NCI-H774 (cell line): ENCODE data around the gene CACHD1.
A peak's percentile ranks its signal among the peaks of the same experiment; 100 is the strongest.

Experiments used
- DNase-seq: peaks from one replicate; lab custom pipeline; 2025; lab: John Stamatoyannopoulos, UW

Gene CACHD1

DNA sequence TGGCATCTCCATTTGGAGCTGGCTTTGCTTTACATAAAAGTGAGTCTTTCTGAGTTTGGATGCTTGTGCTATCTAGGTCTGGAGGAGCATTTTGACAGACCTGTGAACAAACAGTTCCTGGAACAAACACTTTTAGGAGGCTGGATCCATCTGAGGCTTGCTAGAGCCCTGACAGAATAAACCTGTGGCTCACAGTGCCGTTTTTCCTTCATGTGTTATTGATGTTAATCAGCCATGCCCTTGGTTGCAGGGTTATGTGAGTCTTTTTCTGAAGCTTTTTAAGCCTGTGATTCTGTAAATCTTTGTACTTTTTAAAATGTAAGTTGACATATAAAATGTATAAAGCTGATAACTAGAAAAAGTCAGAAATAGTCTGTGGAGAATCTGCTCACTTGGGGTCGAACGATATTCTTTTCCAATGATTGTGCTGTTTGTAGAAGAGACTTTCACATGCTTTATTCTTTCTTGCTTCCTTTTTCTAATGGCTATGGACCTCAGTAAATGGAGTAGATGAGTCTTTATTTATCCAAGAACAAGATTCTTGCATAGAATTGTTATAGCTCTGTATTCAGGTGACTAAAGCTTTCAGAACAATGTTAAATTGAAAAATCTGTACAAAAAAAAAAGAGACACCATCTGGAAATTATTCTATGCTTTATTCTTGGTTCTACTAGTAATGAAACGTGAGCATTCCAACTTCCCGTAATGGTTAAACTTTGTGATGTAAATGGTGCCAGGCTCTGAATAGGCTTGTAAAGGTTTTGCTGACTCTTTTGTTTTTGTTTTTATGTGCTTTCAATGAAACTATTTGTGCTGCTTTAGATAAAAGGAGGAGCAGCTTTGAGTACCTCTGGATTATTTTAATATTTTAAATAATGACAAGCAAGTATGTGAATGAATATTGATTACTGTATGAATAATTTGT is 53.7 kb downstream of the CACHD1 start:
- DNase-seq: no peak

DNA sequence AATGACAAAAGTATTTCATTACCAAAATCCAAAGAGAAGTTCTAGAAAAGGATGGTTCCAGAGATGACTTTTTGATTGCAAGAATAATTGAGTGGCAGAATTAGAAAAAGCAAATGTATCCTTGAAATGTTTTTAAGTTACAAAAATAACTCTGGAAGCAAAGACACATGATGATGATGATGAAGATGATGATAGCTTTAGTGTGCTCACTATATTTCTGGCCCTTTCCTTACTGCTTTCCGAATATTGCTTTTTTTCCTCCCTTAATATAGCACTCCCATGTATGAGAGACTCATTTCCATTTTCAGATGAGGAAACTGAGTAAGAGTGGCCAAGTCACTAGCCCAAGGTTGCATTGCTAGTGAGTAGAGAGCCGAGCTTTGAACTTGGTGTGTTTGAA is 54.7 kb downstream of the CACHD1 start:
- DNase-seq: no peak

DNA sequence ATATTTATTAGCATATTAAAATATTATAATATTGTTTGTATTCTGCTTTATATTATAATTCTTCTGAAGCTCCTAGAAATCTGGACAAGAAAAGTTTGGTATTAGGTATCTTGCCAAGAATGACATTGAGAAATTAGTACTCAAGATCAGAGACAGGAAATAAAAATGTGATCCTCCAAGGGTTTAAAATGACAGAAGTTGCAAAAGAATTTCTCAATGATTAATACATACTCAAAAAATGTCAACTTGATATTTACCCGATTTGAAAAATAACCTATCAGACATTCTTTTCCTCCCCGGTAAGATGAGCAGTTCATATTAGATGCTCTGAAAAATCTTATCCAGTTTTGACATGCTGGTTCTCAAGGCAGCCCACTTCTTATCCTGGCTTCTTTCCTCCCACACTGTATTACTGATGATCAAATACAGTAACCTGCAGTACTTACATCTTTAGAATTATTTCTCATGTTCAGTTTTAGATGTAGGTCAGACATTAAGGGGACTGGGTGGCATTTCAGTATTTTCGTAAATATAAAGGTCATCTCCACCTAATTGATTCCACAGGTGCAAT is 55.3 kb downstream of the CACHD1 start:
- no peak for DNase-seq

DNA sequence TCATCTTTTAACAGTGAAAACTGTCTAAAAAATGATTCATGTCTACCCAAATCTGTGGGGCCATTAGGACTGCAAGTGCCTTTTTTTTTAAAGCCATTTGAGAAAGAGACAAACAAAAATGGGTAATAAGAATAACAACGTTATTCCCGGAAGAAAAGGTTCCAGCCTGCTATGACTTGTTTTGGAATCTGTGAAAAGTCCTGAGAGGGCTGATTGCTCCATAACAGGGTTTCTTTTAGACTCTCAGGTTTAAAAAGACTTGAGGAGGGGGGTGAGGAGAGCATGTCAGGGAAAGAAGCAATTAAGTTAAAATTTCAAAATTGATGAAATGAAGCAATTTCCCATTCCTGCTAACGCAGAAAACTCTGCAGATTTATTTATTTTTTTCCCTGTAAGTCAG is 56.4 kb downstream of the CACHD1 start:
- no peak for DNase-seq

DNA sequence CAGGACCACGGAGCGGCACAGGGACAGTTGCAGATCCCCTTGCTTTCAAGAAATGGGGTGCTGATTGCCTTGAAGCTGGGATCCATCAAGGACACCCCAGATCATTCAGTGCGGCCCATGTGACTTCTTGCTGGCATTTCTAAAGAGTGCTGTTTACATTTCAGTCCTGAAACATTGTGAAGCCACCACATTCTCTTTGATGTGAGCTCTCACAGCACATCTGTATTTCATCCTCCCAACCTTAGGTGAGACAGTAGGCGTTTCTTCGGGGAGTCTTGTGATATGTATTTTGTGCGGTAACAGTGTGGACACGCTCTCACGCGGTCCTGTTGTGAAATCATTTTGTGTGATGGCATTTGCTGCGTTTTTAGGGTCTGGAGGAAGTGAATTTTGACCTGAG is 57.2 kb downstream of the CACHD1 start:
- no peak for DNase-seq

DNA sequence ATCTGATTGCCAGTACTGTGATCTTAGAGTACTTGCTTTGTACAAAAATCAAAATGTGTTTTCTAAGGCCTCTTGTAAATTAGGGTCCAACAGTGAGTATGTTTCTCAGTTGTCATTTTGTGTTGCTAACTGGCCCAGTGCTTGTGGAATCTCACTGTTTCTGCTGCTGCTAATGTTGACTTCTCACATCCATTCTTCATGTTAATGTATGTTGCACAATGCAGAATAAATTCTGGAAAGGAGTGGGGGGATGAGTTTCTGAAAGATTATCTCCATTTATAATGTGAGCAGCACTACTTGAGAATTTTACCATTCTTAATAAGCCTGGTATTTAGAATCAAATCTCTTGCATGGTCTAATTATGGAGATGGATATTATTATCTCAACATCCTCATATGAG is 57.9 kb downstream of the CACHD1 start:
- no peak for DNase-seq

DNA sequence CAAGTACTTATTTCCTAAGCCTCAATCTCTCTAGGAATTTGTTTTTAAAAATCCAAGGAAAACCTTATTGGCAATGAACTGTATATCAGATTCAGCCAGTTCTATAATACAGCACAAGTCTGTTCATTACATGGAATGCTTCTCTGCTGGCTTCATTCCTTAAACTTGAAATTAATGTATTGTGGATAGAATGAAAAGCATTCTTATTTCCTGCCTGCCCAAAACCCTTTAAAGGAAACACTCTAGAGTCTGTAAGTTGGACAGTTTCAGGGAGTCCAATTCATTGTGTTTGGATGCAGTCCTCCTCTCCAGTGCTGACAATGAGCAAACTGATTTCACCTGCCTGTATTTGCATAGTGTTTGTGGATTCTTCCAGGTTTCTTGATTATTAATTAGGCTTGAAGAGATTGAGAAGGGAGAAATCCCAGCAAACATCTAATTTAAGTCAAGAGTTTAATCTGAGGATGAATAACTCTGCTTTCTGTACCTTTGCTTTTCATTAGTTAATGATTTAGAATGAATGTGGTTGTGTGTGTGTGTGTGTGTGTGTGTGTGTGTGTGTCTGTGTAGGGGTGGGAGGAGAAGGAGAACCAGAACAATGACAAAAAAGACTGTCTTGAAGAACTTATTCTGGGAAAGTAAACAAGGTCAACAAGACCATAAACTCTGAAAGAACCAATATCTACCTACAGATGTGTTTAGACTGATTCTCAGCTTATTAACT is 61.2 kb downstream of the CACHD1 start:
- DNase-seq: no peak

DNA sequence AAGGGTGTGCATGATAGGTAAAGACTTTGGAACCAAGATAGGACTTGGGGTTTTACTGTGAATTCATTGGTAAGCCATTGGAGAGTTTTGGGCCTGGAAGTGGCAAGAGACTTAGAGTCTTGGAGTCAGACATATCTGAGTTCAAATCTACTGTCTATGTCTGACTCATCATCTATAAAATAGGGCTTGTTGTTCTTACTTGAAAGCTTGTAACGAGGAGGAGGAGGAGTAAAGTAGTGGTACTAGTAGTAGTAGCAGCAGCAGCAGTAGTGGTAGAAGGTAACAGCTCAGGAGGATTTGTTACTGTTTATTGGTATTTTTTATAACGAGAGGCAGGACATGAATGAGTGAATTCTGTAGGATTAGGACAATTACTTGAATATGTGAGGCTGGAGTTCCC is 62.7 kb downstream of the CACHD1 start:
- DNase-seq: no peak

DNA sequence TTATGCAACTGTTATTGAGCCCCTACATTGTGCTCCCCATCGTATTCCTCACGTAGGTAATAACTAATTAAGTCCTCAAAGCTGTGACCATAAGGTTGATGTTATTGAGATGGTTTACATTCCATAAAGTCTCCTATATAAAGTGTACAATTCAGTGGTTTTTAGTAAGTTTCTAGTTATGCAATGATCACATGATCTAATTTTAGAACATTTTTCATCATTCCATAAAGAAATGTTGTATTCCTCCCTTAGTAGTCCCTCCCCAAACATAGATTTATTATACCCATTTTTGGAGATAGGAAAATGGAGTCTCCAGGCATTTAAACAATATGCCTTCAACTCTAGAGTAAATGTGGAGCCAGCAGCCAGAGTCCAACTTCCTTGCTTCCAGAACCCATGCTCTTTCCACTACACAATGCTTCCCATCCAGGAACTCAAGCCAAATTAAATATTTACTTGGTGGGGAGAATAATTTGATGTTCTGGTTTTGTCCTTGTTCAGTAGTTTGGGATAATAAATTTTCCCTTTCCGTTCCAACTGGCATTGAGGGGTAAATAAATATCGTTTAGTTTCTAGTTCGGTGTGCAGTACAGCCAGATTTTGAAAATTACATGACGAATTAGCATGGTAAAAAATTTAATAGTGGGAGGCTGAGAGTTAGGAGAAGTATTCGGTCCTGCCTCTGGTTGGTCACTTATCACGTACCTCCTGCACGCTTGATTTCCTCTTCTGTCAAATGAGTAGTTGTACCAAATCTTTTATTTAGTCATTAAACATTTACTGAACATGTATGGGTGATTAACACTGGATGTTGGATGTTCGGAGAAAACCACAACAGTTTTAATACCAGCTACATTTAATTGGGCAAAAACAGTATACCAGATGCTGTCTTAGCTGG is 66.3 kb downstream of the CACHD1 start:
- DNase-seq: peak; percentile 87

DNA sequence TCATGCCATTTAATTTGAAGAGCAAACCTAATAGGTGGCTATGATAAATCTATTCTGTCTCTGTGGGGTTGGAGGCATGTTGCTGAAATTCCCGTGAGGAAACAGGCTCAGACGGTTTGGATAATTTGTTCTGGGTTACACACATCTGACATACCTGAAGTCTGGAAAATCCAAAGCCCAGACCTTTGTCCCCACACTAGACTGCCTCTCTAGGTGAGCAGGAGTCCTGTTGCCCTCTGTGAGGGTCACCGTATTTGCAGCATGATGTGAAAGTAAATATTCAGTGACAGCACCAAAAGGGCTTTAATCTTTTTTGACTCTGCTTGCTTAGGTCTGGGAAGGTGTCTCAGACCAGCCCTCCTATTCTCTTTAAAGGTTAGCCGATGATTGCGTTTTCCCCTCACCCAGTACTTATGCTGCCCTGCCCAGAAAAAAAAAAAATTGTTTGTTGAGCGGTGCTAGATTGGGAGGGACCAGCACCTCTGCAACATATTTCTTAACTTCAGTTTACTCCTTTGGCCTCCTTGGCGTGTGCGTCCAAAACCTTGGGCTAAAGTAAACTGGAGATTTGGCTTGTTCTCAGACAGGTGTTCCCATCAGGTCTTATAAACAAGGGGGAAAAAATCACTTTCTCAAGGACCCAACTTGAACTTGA is 67.0 kb downstream of the CACHD1 start:
- no peak for DNase-seq

DNA sequence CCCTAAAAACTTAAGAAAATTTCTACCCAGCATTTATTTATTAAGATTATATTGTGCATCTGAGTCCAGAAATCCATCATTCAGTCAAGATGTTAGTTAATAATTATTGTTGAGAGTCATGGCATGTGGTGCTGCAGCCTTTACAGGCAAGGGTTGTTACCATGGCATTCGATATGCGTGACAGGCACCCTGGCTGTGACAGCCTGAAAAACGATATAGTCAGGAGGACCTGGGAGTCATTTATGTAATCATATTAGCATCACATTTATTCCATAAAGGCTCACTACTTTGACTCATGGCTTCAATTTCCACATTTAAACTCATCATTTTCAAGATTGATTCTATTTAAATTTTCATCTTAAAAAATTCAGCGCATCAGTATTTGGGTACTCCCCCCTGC is 68.0 kb downstream of the CACHD1 start:
- DNase-seq: no peak

DNA sequence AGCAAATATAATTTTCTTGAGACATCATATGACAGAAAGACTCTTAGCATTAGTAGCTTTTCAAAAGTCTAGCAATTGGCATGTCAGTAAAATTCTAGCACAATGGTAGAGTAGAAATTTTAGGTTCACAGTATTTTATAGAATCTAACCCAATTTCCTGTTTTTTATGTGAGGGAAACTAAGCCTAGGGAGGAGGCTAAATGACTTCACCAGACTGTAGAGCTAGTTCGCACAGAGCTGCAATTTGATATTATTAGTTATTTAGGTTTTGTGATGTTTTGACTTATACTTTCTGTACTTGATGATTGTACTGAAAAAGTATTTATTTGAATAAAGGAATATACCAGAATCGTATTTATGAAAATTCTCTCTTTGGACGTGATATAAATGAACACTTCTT is 68.5 kb downstream of the CACHD1 start:
- no peak for DNase-seq

DNA sequence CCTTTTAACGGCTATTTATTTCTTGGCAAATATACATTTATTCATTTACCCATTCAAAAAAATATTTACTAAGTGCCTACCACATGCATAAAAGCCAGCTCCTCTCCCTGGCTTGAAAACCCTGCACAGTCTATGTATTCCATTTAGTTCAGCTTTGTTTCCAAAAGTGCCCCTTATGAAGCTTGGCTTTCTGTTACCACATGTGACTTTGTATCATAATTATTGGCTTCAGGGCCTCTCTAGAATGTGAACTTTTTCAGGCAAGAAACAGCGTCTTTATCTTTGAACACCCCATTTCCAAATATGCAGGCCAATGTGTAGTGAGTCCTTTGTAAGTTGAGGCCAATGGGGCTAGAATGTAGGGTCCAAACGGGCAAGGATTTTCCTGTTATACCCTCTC is 69.4 kb downstream of the CACHD1 start:
- no peak for DNase-seq

DNA sequence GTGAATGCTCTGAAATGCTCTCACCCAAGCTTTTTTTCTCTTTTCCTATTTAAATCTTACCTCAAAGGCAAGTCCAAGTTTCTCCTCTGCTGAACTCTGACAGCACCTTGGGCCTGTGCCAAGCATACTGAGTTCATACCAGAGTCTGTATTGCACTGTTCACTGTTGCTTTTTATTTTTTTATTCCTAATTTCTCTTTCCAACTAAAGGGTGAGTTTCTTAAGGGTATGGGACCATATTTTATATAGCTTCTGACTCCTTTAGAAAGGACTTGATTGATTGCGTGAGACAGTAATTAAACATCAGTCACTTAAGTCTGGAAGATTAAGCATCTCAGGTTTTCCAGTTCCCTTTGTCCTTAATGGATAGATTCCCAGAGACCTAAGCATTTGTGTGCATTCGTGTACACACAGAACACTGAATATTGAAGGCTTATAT is 69.9 kb downstream of the CACHD1 start:
- DNase-seq: no peak

DNA sequence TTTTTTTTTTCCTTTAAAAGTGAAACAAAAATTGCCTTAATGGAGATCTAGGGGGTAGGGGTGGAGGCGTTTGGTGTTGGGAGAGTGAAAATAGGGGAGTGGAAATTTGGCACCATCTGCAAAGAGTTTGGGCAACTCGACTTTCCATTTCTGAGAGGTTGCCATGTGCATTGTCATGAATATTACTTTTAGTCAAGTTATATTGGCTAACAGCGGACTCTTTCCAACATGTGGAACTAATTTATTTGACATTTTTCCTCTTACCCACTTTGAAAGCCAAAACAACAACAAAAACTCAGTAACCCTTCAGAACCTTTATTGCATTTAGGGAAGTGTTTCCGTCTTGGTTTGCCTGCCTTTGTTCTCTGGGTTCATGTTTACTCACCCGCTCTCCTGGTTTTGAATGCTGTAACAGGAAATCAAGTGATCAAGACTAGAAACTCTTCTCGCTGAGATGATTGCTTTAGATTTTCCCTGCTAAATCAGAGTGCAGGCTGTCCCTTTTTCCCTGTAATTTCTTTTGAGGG is 70.4 kb downstream of the CACHD1 start:
- no peak for DNase-seq

DNA sequence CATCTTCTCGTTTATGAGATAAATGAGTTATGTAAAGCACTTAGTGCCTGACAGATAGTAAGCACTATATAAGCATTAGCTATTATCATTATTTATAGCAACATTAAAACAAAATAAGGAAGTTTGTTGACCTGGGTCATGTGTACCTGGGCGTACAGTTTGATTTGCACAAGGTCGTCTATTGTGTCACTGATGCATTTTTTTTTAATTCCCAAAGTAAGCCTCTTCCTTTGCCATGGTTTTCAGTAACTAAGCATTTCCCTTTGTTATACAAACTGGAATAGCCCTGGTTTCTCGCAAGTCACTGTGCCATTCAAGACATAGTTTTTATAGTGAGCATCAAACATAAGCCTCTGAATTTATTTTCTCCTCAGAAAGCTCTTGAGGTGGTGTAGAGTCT is 72.2 kb downstream of the CACHD1 start:
- no peak for DNase-seq

DNA sequence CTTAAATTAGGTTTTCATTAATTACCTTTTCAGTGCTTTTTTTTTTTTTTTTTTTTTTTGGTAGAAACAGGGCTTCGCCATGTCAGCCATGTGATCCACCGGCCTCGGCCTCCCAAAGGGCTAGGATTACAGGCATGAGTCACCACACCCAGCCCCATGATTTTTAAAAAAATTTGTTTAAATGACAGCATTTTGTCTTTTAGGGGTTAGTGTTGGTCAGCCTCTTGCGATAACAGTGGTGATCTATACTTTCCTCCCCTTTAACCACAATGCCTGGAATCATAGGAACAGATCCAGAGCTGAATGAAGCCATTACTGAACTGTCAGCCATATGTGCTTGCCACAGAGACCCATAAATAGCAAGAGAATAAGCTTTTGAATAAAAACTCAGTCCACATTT is 73.9 kb downstream of the CACHD1 start:
- no peak for DNase-seq

DNA sequence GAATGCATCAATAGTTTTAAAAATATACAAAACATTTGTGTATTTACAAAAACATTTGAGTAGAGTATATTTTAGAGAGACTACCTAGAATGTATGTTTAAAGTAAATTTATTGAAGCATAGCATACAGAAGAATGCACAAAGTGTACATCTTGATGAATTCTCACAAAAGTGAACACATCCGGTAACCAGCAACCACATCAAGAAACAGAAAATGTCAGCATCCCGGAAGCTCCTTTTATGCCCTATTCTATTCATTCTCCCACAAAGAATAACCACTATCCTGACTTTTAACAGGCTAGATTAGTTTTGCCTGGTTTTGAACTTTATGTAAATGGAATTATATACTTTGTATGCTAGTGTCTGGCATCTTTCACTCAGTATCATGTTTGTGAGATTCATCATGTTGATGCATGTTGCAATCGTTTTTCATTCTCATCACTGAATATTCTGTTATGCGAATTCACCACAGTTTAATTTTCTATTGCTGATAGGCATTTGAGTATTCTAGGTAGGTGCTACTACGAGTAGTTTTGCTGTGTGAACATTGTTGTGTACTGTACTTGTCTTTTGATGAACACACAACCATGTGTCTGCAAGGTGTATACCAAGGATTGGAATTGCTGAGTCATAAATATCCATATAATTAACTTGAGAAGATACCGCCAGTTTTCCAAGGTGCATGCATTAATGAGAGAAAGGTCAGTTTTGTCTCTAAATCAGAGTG is 75.4 kb downstream of the CACHD1 start:
- no peak for DNase-seq

DNA sequence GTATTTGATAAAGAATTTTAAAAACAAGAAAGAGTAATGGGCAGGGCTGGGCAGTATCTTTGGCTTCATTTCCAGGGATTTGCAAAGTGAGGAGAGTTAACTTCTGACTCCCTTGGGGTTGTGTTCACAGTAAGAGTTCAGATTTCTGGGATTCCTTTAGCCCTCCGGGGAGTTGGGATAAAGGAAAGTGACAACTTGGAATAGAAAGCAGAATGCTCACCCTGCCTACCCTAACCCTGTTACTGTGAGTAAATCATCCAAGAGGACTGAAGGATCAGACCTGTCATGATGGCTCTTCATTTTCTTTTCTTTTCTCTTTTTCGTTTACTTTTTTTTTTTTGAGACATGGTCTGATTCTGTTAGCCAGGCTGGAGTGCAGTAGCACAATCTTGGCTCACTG is 76.1 kb downstream of the CACHD1 start:
- no peak for DNase-seq

DNA sequence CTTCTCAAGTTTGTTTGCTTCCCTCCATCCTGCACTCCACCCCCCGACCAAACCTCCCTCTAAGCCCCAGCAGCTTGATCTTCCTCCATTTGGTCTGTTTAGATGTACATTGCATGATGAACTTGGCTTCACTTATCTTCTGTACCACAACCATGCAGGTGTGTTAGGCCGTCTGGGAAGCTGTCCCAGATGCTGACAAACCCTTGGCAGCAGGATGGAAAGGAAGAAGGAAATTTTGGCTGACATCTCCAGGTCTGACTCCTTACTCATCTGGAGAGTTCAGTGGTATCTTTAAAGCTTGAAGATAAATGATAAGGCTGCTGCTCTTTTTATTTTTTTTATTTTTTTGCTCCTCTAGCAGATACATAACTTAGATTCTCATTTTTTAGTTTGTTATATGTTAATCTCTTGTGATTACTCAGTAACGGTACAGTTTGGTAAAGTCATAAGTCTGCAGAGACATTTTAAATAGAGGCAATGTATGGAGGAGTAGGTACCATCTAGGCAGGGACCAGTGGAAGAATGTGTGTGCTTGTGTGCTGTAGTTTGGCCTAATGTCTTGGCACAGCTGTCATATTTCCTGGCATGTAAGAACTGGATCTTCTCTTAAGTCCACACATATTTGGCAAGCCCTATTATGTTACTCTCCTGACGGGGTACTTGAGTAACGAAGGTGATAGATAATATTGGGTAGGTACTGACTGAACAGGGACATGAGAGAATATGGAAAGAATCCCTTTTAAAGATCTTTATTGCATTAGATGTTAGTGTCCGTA is 79.7 kb downstream of the CACHD1 start:
- DNase-seq: no peak
